Activated CD4-positive, alpha-beta T cell treated with anti-CD3 and anti-CD28 coated beads, Interleukin-2, amount 10 ng/mL, durations not matched to agents 7 days and 5 days (primary cell): Measurements from ENCODE around the gene ATL3. TPM values are rescaled to one million over a fixed set of nuclear protein-coding genes. Genes with fewer than 3 reads are reported as not detected.
"Not testable (repeated sequence)": the region's sequence is repeated elsewhere in the genome, so short reads cannot be mapped to it uniquely, and the experiment has no call there.

ENCODE experiments used
- CTCF ChIA-PET: fragments of 350-600 bp; sonication (Branson Sonifier 250); formaldehyde crosslinking; loops from one replicate; lab custom pipeline; 2021; ENCODE audit warnings: antibody characterized with exemption; lab: Charles Lee
- POLR2A ChIA-PET: fragments of 350-600 bp; sonication (Branson Sonifier 250); formaldehyde crosslinking; loops from one replicate; lab custom pipeline; 2021; ENCODE audit warnings: antibody characterized with exemption; lab: Charles Lee
- DNase-seq: peaks from one replicate; pipeline ENCODE4 v3.0.0-alpha.2; 2020
- H3K27ac Mint-ChIP-seq: one replicate; pipeline ENCODE4 v1.8.0; 2021; ENCODE audit warnings: mild to moderate bottlenecking, moderate library complexity, mixed read lengths
- H3K27me3 Mint-ChIP-seq: one replicate; pipeline ENCODE4 v1.8.0; 2021; ENCODE audit warnings: mixed read lengths
- H3K36me3 Mint-ChIP-seq: one replicate; pipeline ENCODE4 v1.8.0; 2021; ENCODE audit warnings: low read depth, mixed read lengths
- H3K4me1 Mint-ChIP-seq: one replicate; pipeline ENCODE4 v1.8.0; 2021; ENCODE audit warnings: mixed read lengths
- H3K4me3 Mint-ChIP-seq: one replicate; pipeline ENCODE4 v1.8.0; 2021; ENCODE audit warnings: mild to moderate bottlenecking, moderate library complexity, mixed read lengths
- H3K9me3 Mint-ChIP-seq: one replicate; pipeline ENCODE4 v1.8.0; 2021; ENCODE audit warnings: mixed read lengths
- total RNA-seq, 2 experiments: library from RNA; stranded (reverse); gene quantifications; one replicate each; pipeline ENCODE4 v1.2.3, GENCODE V29; 2021

Gene ATL3
- total RNA-seq, 2 experiments from 2014 or later, result 35.8 to 37.3 TPM

DNA sequence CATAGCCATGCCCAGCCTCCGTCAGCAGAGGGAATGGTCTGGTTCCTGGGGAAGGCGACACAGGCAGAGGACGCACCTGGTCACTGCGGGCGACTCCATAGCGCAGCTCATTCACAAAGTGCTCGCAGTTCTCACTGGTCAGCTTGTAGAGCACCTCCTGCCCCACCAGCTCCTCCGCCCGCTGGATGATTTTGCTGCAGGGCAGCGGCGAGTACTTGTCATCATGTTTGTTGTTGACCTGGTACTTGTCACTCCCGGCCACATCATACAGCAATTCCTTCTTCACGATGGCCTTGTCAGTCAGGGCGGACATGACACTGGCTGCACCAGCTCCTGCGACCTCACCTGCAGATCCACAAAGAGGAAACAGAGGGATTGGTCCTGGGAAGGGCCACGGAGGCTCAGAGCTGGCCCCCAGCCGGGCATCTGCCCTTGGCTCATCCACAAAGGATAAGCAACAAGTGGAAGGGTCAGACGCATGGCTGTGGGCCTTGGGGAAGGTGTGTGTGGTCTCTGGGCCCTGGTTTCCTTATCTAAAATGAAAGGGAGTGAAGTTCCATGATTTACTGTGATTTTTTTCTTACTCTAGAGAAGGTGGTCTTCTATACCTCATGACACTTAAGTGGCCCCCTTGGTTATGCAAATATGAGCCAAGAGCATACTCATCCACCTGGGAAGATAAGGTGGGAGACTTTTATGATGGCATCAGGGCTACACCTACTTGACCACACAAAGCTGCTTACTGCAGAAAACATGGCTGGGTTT is 81.0 kb downstream of the ATL3 start:
- no peak for DNase-seq
- no peaks in the 10 kb centered on the region for H3K36me3 Mint-ChIP-seq
- H3K4me3 Mint-ChIP-seq, result no peak overlapping the region
- ChIA-PET CTCF (no interaction called here), POLR2A (interaction anchor here (0.7 kb wide), 1 partner anchor 107 kb away, joined by 3 read pairs; no protein-coding TSS in a partner anchor)
- H3K27ac Mint-ChIP-seq, result no peak overlapping the region
- H3K9me3 Mint-ChIP-seq, result no peaks in the 10 kb centered on the region
- H3K4me1 Mint-ChIP-seq, result peaks cover 2% of the 10 kb centered on the region
- no peaks in the 10 kb centered on the region for H3K27me3 Mint-ChIP-seq

DNA sequence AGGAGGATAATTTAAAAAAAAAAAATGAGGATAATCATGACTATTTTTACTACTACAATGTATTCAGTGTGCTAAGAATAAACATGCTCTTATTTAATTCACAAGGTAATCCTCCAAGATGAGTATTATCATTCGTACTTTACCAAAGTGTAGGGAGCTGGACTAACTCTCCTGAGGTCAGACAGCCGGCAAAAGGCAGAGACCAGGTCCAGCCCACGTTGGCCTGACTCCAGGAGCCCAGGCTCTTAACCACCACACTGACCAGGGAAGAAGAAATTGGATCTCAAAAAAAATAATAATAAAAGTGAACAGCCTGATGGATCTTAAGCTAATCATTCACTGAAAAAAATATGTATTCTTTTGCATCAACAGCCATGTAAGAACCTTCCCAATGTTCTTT is 82.2 kb downstream of the ATL3 start:
- ChIA-PET POLR2A (no interaction called here), CTCF (interaction anchor here (0.6 to 0.7 kb wide), 3 partner anchors 32 to 108 kb away, joined by 3 to 4 read pairs (median 4); no protein-coding TSS in a partner anchor)
- no peaks in the 10 kb centered on the region for H3K27me3 Mint-ChIP-seq
- H3K27ac Mint-ChIP-seq, result no peak overlapping the region
- no peak overlapping the region for H3K4me3 Mint-ChIP-seq
- H3K36me3 Mint-ChIP-seq, result no peaks in the 10 kb centered on the region
- peaks cover 2% of the 10 kb centered on the region for H3K4me1 Mint-ChIP-seq
- H3K9me3 Mint-ChIP-seq, result peaks cover 2% of the 10 kb centered on the region
- no peak for DNase-seq

DNA sequence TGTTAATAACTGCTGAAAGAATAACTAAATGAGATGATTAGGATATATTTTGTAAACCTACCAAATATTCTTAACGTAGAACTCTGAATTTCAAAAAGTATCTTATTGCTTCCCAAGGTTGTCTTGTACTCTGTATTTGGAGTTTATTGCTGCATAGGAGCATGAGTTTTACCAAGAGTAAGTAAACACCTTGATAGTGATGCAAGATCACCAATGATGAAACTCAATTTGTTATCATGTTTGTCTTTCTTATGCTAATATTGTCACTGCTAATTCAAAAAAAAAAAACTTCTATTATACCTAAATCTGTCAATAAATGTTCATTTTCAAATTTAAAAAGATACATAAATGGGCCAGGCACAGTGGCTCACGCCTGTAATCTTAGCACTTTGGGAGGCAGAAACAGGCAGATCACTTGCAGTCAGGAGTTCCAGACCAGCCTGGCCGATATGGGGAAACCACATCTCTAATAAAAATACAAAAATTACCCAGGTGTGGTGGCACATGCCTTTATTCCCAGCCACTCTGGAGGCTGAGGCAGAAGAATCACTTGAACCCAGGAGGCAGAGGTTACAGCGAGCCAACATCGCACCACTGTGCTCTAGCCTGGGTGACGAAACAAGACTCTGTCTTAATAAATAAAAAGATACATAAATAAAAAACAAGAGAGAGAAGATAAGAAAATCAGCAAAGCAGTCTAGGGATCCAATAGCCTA is 84.6 kb downstream of the ATL3 start:
- Mint-ChIP-seq H3K4me1 (peaks cover 13% of the 10 kb centered on the region), H3K27ac (no peak overlapping the region), H3K4me3 (no peak overlapping the region), H3K36me3 (peaks cover 11% of the 10 kb centered on the region), H3K27me3 (no peaks in the 10 kb centered on the region), H3K9me3 (peaks cover 12% of the 10 kb centered on the region)
- no peak for DNase-seq
- POLR2A ChIA-PET, result no interaction called here
- CTCF ChIA-PET, result no interaction called here

DNA sequence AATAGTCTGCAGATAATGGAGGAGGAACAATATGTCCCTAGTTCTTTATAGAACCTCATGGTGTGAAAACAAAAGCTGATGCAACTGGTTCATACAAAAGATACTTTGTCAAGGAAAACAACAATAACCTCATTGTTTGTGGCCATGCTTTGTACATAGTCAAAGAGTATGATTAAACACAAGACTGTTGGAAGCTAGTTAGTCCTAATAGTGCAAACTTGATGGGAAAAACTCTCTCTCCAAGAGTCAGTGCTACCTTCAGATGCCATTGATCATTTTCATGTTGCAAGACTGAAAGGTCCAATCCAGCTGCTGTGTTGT is 87.9 kb downstream of the ATL3 start:
- Mint-ChIP-seq H3K36me3 (peaks cover 17% of the 10 kb centered on the region), H3K4me1 (peaks cover 15% of the 10 kb centered on the region), H3K27me3 (no peaks in the 10 kb centered on the region), H3K27ac (no peak overlapping the region), H3K4me3 (no peak overlapping the region), H3K9me3 (peaks cover 28% of the 10 kb centered on the region)
- ChIA-PET POLR2A (no interaction called here), CTCF (interaction anchor here (0.6 to 1.7 kb wide), 5 partner anchors 8 to 156 kb away, joined by 3 to 7 read pairs (median 4); no protein-coding TSS in a partner anchor)
- no peak for DNase-seq

DNA sequence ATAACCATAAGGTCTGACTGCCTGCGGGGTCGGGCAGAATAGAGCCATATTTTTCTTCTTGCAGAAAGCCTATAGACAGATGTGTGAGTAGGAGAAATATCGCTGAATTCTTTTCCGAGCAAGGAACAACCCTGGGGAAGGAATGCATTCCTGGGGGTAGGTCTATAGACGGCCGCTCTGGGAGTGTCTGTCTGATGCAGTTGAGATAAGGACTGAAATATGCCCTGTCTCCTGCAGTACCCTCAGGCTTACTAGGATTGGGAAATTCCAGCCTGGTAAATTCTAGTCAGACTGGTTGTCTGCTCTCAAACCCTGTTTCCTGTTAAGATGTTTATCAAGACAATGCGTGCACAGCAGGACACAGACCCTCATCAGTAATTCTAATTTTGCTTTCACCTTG is 90.0 kb downstream of the ATL3 start:
- peaks cover 17% of the 10 kb centered on the region for H3K36me3 Mint-ChIP-seq
- CTCF ChIA-PET, POLR2A ChIA-PET, DNase-seq, H3K27ac Mint-ChIP-seq, H3K4me3 Mint-ChIP-seq, H3K27me3 Mint-ChIP-seq: not testable (repeated sequence)
- peaks cover 30% of the 10 kb centered on the region for H3K9me3 Mint-ChIP-seq
- H3K4me1 Mint-ChIP-seq, result peaks cover 15% of the 10 kb centered on the region

DNA sequence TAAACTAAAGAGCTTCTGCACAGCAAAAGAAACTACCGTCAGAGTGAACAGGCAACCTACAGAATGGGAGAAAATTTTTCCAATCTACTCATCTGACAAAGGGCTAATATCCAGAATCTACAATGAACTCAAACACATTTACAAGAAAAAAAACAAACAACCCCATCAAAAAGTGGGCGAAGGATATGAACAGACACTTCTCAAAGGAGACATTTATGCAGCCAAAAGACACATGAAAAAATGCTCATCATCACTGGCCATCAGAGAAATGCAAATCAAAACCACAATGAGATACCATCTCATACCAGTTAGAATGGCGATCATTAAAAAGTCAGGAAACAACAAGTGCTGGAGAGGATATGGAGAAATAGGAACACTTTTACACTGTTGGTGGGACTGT is 92.3 kb downstream of the ATL3 start:
- H3K27ac Mint-ChIP-seq, H3K27me3 Mint-ChIP-seq, DNase-seq, POLR2A ChIA-PET, H3K4me3 Mint-ChIP-seq, CTCF ChIA-PET: not testable (repeated sequence)
- H3K4me1 Mint-ChIP-seq, result peaks cover 30% of the 10 kb centered on the region
- peaks cover 24% of the 10 kb centered on the region for H3K36me3 Mint-ChIP-seq
- H3K9me3 Mint-ChIP-seq, result peaks cover 28% of the 10 kb centered on the region

DNA sequence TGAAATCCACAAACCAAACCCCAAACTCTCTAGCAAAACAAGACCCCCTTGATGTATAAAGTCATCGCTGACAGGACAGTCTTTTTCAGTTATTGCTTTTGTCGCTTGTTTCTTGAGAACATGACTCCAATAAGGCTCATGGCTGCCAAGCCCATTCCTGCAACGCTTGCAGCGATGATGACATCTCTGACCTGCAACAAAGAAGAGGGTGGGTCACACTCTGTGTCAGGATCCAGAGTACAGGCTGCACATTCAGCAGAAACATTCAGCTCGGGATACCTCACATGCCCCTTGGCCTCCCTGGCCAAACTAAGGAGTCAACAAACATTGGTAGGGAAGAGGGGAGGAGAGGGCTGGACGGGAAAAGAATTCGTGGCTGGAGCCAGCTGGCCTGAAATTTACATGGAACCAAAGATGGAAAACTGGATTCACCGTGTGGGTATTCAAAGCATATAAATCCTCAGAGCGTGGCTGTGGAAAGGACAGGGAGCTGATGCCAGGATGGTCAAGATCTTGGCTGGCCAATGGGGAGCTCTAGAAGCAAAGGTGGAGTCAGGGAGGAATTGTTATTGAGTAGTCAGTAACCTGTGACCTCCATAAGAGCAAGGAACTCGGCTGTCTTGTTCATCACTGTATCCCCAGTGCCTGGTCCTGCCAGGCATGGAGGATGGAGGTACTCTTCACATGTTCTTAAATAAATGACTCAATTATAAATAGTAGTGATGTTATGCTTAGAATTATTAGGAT is 96.1 kb downstream of the ATL3 start:
- Mint-ChIP-seq H3K9me3 (peaks cover 7% of the 10 kb centered on the region), H3K4me3 (peak overlapping the region; percentile 63), H3K27ac (peak overlapping the region; percentile 85), H3K36me3 (peaks cover 10% of the 10 kb centered on the region), H3K4me1 (peaks cover 24% of the 10 kb centered on the region), H3K27me3 (peaks cover 8% of the 10 kb centered on the region)
- ChIA-PET POLR2A (interaction anchor here (0.6 kb wide), 1 partner anchor 38 kb away, joined by 3 read pairs; the partner anchor contains the start of gene PLAAT4), CTCF (interaction anchor here (0.7 to 2.6 kb wide), 5 partner anchors 8 to 309 kb away, joined by 3 to 7 read pairs (median 3); no protein-coding TSS in a partner anchor)
- DNase-seq, result no peak

Other genes starting within 250 kb of the ATL3 start
- gene PLAAT5, start 180.2 kb downstream of the ATL3 start, total RNA-seq, result not detected
- gene LGALS12, start 165.3 kb downstream of the ATL3 start, total RNA-seq, result not detected
- 100 to 1,000 TPM; 136 to 137 TPM for gene PLAAT4, start 134.6 kb downstream of the ATL3 start, total RNA-seq
- gene PLAAT2, start 108.0 kb downstream of the ATL3 start, total RNA-seq, result under 1 TPM in 1 of 2 experiments, not detected in 1; 0.29 TPM
- gene PLAAT3, start 56.9 kb downstream of the ATL3 start, total RNA-seq, result 1 to 10 TPM; 1.3 to 1.9 TPM
- gene RTN3, start 10.1 kb upstream of the ATL3 start, total RNA-seq, result 10 to 100 TPM; 65.9 to 72.7 TPM
- gene ZFTA, start 97.4 kb upstream of the ATL3 start, total RNA-seq, result 1 to 10 TPM; 1.1 TPM
- gene SPINDOC, start 142.1 kb upstream of the ATL3 start, total RNA-seq, result 10 to 100 TPM; 38.4 to 40.7 TPM
- 10 to 100 TPM; 68.3 to 69.2 TPM for gene MARK2, start 167.7 kb upstream of the ATL3 start, total RNA-seq
- gene RCOR2, start 245.8 kb upstream of the ATL3 start, total RNA-seq, result under 1 TPM; 0.12 to 0.40 TPM